ENCODE measurements around the gene ZSCAN26.

ZSCAN26 gene

GRCh38 chr6:28266962-28267694, at the start of gene ZSCAN26:
TSS of gene ZSCAN26 (plus strand) at chr6:28267143. CDS start at chr6:28271920, 4,777 bp downstream.
- Mint-ChIP-seq H3K9me3 (no peaks in the 10 kb centered on the region), H3K36me3 (ENCODE audit: low read depth) (peaks cover 15% of the 10 kb centered on the region), H3K4me1 (ENCODE audit: low read depth) (peaks cover 39% of the 10 kb centered on the region), H3K4me3 (no peak within 1 kb of the TSS), H3K27ac (no peak within 1 kb of the TSS), H3K27me3 (no peaks in the 10 kb centered on the region)
- DNase-seq, result peak; percentile 93

- Mint-ChIP-seq H3K27me3 (peaks cover 90% of the 10 kb centered on the region), H3K4me1 (ENCODE audit: low read depth) (peaks cover 15% of the 10 kb centered on the region), H3K27ac (no peak overlapping the region), H3K9me3 (no peaks in the 10 kb centered on the region), H3K36me3 (ENCODE audit: low read depth) (no peaks in the 10 kb centered on the region), H3K4me3 (peak overlapping the region; percentile 76)
- DNase-seq, result no peak
These were observed 49.1 kb upstream of the ZSCAN26 start for GRCh38 chr6:28217890-28218289.

GRCh38 chr6:28218312-28219248, 48.4 kb upstream of the ZSCAN26 start:
- Mint-ChIP-seq H3K36me3 (ENCODE audit: low read depth) (no peaks in the 10 kb centered on the region), H3K27me3 (peaks cover 90% of the 10 kb centered on the region), H3K27ac (no peak overlapping the region), H3K4me1 (ENCODE audit: low read depth) (peaks cover 12% of the 10 kb centered on the region), H3K9me3 (no peaks in the 10 kb centered on the region), H3K4me3 (peak overlapping the region; percentile 76)
- peak; percentile 54 for DNase-seq

- no peak for DNase-seq
- peaks cover 90% of the 10 kb centered on the region for H3K27me3 Mint-ChIP-seq
- H3K36me3 Mint-ChIP-seq (ENCODE audit: low read depth), result no peaks in the 10 kb centered on the region
- peaks cover 20% of the 10 kb centered on the region for H3K4me1 Mint-ChIP-seq (ENCODE audit: low read depth)
- H3K9me3 Mint-ChIP-seq, result no peaks in the 10 kb centered on the region
- no peak overlapping the region for H3K4me3 Mint-ChIP-seq
- H3K27ac Mint-ChIP-seq, result no peak overlapping the region
These were observed 46.4 kb upstream of the ZSCAN26 start for GRCh38 chr6:28220257-28221133.

- peaks cover 13% of the 10 kb centered on the region for H3K4me1 Mint-ChIP-seq (ENCODE audit: low read depth)
- H3K36me3 Mint-ChIP-seq (ENCODE audit: low read depth), result peaks cover 5% of the 10 kb centered on the region
- no peak overlapping the region for H3K27ac Mint-ChIP-seq
- DNase-seq, result no peak
- peaks cover 63% of the 10 kb centered on the region for H3K27me3 Mint-ChIP-seq
- H3K9me3 Mint-ChIP-seq, result no peaks in the 10 kb centered on the region
- H3K4me3 Mint-ChIP-seq, result peak overlapping the region; percentile 86
These were observed 42.5 kb upstream of the ZSCAN26 start for GRCh38 chr6:28224131-28225055.

- Mint-ChIP-seq H3K27ac (peak within 1 kb of the TSS; percentile 70), H3K4me3 (peak within 1 kb of the TSS; percentile 86), H3K36me3 (ENCODE audit: low read depth) (peaks cover 5% of the 10 kb centered on the region), H3K4me1 (ENCODE audit: low read depth) (peaks cover 13% of the 10 kb centered on the region), H3K27me3 (peaks cover 55% of the 10 kb centered on the region), H3K9me3 (no peaks in the 10 kb centered on the region)
- DNase-seq, result peak; percentile 71
These were observed 41.7 kb upstream of the ZSCAN26 start, which contains the start of gene ZSCAN9 for GRCh38 chr6:28225056-28225834. TSS of gene ZSCAN9 (plus strand) at chr6:28225275. CDS start at chr6:28227085, 1,810 bp downstream.

GRCh38 chr6:28226460-28226859, 40.5 kb upstream of the ZSCAN26 start:
- Mint-ChIP-seq H3K27me3 (peaks cover 44% of the 10 kb centered on the region), H3K4me3 (no peak overlapping the region), H3K4me1 (ENCODE audit: low read depth) (peaks cover 13% of the 10 kb centered on the region), H3K36me3 (ENCODE audit: low read depth) (peaks cover 13% of the 10 kb centered on the region), H3K27ac (no peak overlapping the region), H3K9me3 (no peaks in the 10 kb centered on the region)
- no peak for DNase-seq

- H3K36me3 Mint-ChIP-seq (ENCODE audit: low read depth), result peaks cover 26% of the 10 kb centered on the region
- H3K9me3 Mint-ChIP-seq, result no peaks in the 10 kb centered on the region
- H3K4me1 Mint-ChIP-seq (ENCODE audit: low read depth), result no peaks in the 10 kb centered on the region
- DNase-seq, result no peak
- no peak overlapping the region for H3K4me3 Mint-ChIP-seq
- no peak overlapping the region for H3K27ac Mint-ChIP-seq
- H3K27me3 Mint-ChIP-seq, result peaks cover 7% of the 10 kb centered on the region
These were observed 34.2 kb upstream of the ZSCAN26 start for GRCh38 chr6:28232785-28233184.

GRCh38 chr6:28235912-28236452, 31.0 kb upstream of the ZSCAN26 start:
- Mint-ChIP-seq H3K4me3 (no peak overlapping the region), H3K9me3 (no peaks in the 10 kb centered on the region), H3K4me1 (ENCODE audit: low read depth) (no peaks in the 10 kb centered on the region), H3K36me3 (ENCODE audit: low read depth) (peaks cover 16% of the 10 kb centered on the region), H3K27me3 (peaks cover 7% of the 10 kb centered on the region), H3K27ac (no peak overlapping the region)
- no peak for DNase-seq

- no peak overlapping the region for H3K27ac Mint-ChIP-seq
- H3K4me1 Mint-ChIP-seq (ENCODE audit: low read depth), result no peaks in the 10 kb centered on the region
- DNase-seq, result no peak
- H3K27me3 Mint-ChIP-seq, result no peaks in the 10 kb centered on the region
- H3K36me3 Mint-ChIP-seq (ENCODE audit: low read depth), result peaks cover 17% of the 10 kb centered on the region
- no peak overlapping the region for H3K4me3 Mint-ChIP-seq
- H3K9me3 Mint-ChIP-seq, result no peaks in the 10 kb centered on the region
These were observed 27.3 kb upstream of the ZSCAN26 start for GRCh38 chr6:28239636-28240035.

- Mint-ChIP-seq H3K4me3 (no peak overlapping the region), H3K36me3 (ENCODE audit: low read depth) (peaks cover 25% of the 10 kb centered on the region), H3K4me1 (ENCODE audit: low read depth) (no peaks in the 10 kb centered on the region), H3K27me3 (no peaks in the 10 kb centered on the region), H3K27ac (no peak overlapping the region), H3K9me3 (no peaks in the 10 kb centered on the region)
- DNase-seq, result no peak
These were observed 26.5 kb upstream of the ZSCAN26 start for GRCh38 chr6:28240471-28240870.

- Mint-ChIP-seq H3K4me1 (ENCODE audit: low read depth) (peaks cover 1% of the 10 kb centered on the region), H3K4me3 (no peak overlapping the region), H3K9me3 (no peaks in the 10 kb centered on the region), H3K36me3 (ENCODE audit: low read depth) (peaks cover 60% of the 10 kb centered on the region), H3K27me3 (no peaks in the 10 kb centered on the region), H3K27ac (no peak overlapping the region)
- no peak for DNase-seq
These were observed 23.0 kb upstream of the ZSCAN26 start for GRCh38 chr6:28243946-28244345.
